Mesendoderm (in vitro differentiated cells): Measurements from ENCODE around the gene MEF2A.

Experiments used
- DNase-seq: peaks from one replicate; pipeline ENCODE4 v3.0.0; 2013
- H2AK5ac ChIP-seq: 2 replicates; pipeline ENCODE4 v1.6.1; 2013; ENCODE audit warnings: low read length, inconsistent platforms
- H2BK120ac ChIP-seq: 2 replicates; pipeline ENCODE4 v1.6.1; 2013; ENCODE audit warnings: low read depth, mild to moderate bottlenecking, low read length, moderate library complexity, mixed read lengths
- H2BK15ac ChIP-seq: replicated peaks from 2 replicates; pipeline ENCODE4 v1.6.1; 2013; ENCODE audit warnings: low read depth, mild to moderate bottlenecking, moderate library complexity
- H2BK5ac ChIP-seq: 2 replicates; pipeline ENCODE4 v1.6.1; 2013; ENCODE audit warnings: low read length, inconsistent platforms
- H3K18ac ChIP-seq: 2 replicates; pipeline ENCODE4 v1.6.1; 2013; ENCODE audit warnings: mild to moderate bottlenecking, low read length, mixed read lengths
- H3K23ac ChIP-seq: one replicate; pipeline ENCODE4 v1.6.1; 2013; ENCODE audit warnings: low read length
- H3K27ac ChIP-seq: 2 replicates; pipeline ENCODE4 v1.5.1; 2013; ENCODE audit warnings: low read depth, mild to moderate bottlenecking, inconsistent platforms, low read length, moderate library complexity
- H3K27me3 ChIP-seq: 2 replicates; pipeline ENCODE4 v1.6.1; 2013; ENCODE audit warnings: low read length, control low read depth, mild to moderate bottlenecking, inconsistent platforms; ENCODE audit not compliant: insufficient read depth, poor library complexity
- H3K36me3 ChIP-seq: 2 replicates; pipeline ENCODE4 v1.6.1; 2013; ENCODE audit warnings: low read length, inconsistent platforms; ENCODE audit not compliant: control insufficient read depth, insufficient read depth
- H3K4ac ChIP-seq: one replicate; pipeline ENCODE4 v1.6.1; 2013; ENCODE audit warnings: low read depth, mild to moderate bottlenecking, low read length, moderate library complexity
- H3K4me1 ChIP-seq: 2 replicates; pipeline ENCODE4 v1.6.1; 2013; ENCODE audit warnings: low read depth, low read length, inconsistent platforms; ENCODE audit not compliant: control insufficient read depth
- H3K4me2 ChIP-seq: 2 replicates; pipeline ENCODE4 v1.6.1; 2013; ENCODE audit warnings: low read length
- H3K4me3 ChIP-seq: 2 replicates; pipeline ENCODE4 v1.5.1; 2013; ENCODE audit warnings: mild to moderate bottlenecking, low read length
- H3K56ac ChIP-seq: one replicate; pipeline ENCODE4 v1.6.1; 2013; ENCODE audit warnings: low read length
- H3K79me1 ChIP-seq: 2 replicates; pipeline ENCODE4 v1.6.1; 2013; ENCODE audit warnings: low read length, inconsistent platforms
- H3K79me2 ChIP-seq: 2 replicates; pipeline ENCODE4 v1.6.1; 2013; ENCODE audit warnings: mild to moderate bottlenecking, low read length; ENCODE audit not compliant: control insufficient read depth, insufficient read depth
- H3K9ac ChIP-seq: 2 replicates; pipeline ENCODE4 v1.6.1; 2013; ENCODE audit warnings: low read length, inconsistent platforms
- H4K5ac ChIP-seq: one replicate; pipeline ENCODE4 v1.6.1; 2013; ENCODE audit warnings: low read length
- H4K8ac ChIP-seq: one replicate; pipeline ENCODE4 v1.6.1; 2013; ENCODE audit warnings: low read depth, mild to moderate bottlenecking, control low read depth, low read length, moderate library complexity
- WGBS: extraction: QIAGEN DNeasy Blood & Tissue Kit; methylation state at CpG from one replicate; pipeline ENCODE4 v1.1.7; 2013; ENCODE audit warnings: low lambda C conversion rate, missing lambda C conversion rate; ENCODE audit not compliant: insufficient coverage; ENCODE audit errors: extremely low coverage; 5-methylcytosine and 5-hydroxymethylcytosine counted together

The MEF2A gene

DNA sequence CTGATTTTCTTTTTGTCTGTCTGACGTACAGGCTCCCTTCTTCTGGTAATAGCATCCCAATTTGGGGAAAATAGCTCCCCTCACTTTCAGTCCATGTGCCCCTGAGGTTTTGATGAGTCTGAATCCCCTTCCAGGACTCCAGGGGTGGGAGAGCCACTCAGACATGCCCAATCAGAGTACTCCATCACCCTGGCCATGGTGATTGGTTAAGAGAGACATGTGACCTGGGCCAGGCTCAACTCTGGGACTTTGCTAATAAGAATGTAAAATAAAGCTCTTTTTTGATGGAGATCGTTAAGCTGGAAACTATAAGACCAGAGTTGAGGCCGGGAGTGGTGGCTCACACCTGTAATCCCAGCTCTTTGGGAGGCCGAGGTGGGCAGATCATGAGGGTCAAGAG, 9.2 kb upstream of the MEF2A start:
- H3K36me3 ChIP-seq: no peaks in the 10 kb centered on the region
- H3K4me2 ChIP-seq: no peak overlapping the region
- H3K79me1 ChIP-seq: no peaks in the 10 kb centered on the region
- no peak overlapping the region for H4K5ac ChIP-seq
- WGBS: no CpG with 5 or more reads among the region's 4 CpGs
- no peak overlapping the region for H2BK5ac ChIP-seq
- DNase-seq: no peak
- H2AK5ac ChIP-seq: no peak overlapping the region
- H3K18ac ChIP-seq: no peak overlapping the region
- H3K79me2 ChIP-seq: no peaks in the 10 kb centered on the region
- no peak overlapping the region for H3K9ac ChIP-seq
- H2BK15ac ChIP-seq: no peak overlapping the region
- no peaks in the 10 kb centered on the region for H3K4me1 ChIP-seq
- no peak overlapping the region for H3K56ac ChIP-seq
- H3K23ac ChIP-seq: no peak overlapping the region
- no peak overlapping the region for H3K4me3 ChIP-seq
- no peak overlapping the region for H3K27ac ChIP-seq
- no peaks in the 10 kb centered on the region for H3K27me3 ChIP-seq
- no peak overlapping the region for H2BK120ac ChIP-seq
- H4K8ac ChIP-seq: no peak overlapping the region
- no peak overlapping the region for H3K4ac ChIP-seq

- Histone ChIP-seq H4K8ac (no peak overlapping the region), H2AK5ac (no peak overlapping the region), H2BK5ac (no peak overlapping the region), H3K4ac (no peak overlapping the region), H2BK120ac (no peak overlapping the region), H3K36me3 (no peaks in the 10 kb centered on the region), H3K23ac (no peak overlapping the region), H3K56ac (no peak overlapping the region), H3K79me1 (no peaks in the 10 kb centered on the region), H3K4me3 (no peak overlapping the region), H3K27ac (no peak overlapping the region), H4K5ac (no peak overlapping the region), H3K18ac (no peak overlapping the region), H3K4me1 (no peaks in the 10 kb centered on the region), H3K27me3 (no peaks in the 10 kb centered on the region), H3K4me2 (no peak overlapping the region), H3K79me2 (no peaks in the 10 kb centered on the region), H2BK15ac (no peak overlapping the region), H3K9ac (no peak overlapping the region)
- DNase-seq: no peak
- WGBS: no CpG with 5 or more reads among the region's 3 CpGs
These were observed 7.7 kb upstream of the MEF2A start for GRCh38 chr15:99558084-99558483.

- H3K27me3 ChIP-seq: no peaks in the 10 kb centered on the region
- H3K4me3 ChIP-seq: no peak overlapping the region
- H2BK5ac ChIP-seq: no peak overlapping the region
- DNase-seq: no peak
- no peaks in the 10 kb centered on the region for H3K79me1 ChIP-seq
- H3K36me3 ChIP-seq: no peaks in the 10 kb centered on the region
- no CpG with 5 or more reads among the region's 3 CpGs for WGBS
- no peak overlapping the region for H3K4ac ChIP-seq
- H3K4me2 ChIP-seq: no peak overlapping the region
- no peak overlapping the region for H3K18ac ChIP-seq
- H4K8ac ChIP-seq: no peak overlapping the region
- no peak overlapping the region for H4K5ac ChIP-seq
- H2BK15ac ChIP-seq: no peak overlapping the region
- H2AK5ac ChIP-seq: no peak overlapping the region
- H3K4me1 ChIP-seq: no peaks in the 10 kb centered on the region
- H3K23ac ChIP-seq: no peak overlapping the region
- H2BK120ac ChIP-seq: no peak overlapping the region
- no peak overlapping the region for H3K56ac ChIP-seq
- no peak overlapping the region for H3K9ac ChIP-seq
- no peak overlapping the region for H3K27ac ChIP-seq
- H3K79me2 ChIP-seq: no peaks in the 10 kb centered on the region
These were observed 7.2 kb upstream of the MEF2A start for GRCh38 chr15:99558571-99558970.

DNA sequence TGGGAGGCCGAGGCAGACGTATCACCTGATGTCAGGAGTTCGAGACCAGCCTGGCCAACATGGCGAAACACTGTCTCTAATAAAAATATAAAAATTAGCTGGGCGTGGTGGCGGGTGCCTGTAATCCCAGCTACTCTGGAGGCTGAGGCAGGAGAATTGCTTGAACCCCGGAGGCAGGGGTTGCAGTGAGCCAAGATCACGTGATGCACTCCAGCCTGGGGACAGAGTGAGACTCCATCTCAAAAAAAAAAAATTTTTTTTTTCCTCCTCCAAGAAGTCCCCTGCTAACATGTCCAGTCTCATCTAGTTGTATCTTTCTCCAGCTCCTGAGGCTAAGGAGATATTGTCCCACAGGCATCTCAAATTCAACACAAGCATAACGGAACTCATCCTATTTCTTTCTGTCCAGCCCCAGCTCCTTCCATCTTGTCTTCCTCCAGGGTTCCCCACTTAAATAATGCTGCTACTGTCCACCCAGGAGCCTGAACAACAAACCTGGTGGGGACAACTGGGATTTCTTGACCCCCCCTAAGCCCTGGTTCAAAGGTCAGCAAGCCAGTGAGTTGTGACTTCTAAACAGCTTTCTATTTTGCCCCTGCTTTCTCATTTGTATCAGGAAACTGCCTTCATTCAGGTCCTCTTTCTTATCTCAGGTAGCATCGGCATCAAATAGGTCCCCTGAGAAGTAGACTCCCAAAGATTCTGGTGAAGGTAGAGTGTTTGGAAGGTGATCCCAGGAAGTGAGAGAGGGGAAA, 4.1 kb upstream of the MEF2A start:
- Histone ChIP-seq H4K8ac (no peak overlapping the region), H2AK5ac (no peak overlapping the region), H3K56ac (no peak overlapping the region), H3K4me3 (no peak overlapping the region), H3K23ac (no peak overlapping the region), H3K79me2 (peaks cover 3% of the 10 kb centered on the region), H3K79me1 (peaks cover 2% of the 10 kb centered on the region), H2BK15ac (no peak overlapping the region), H2BK5ac (no peak overlapping the region), H3K4me2 (no peak overlapping the region), H3K4ac (no peak overlapping the region), H3K27me3 (no peaks in the 10 kb centered on the region), H3K36me3 (no peaks in the 10 kb centered on the region), H4K5ac (no peak overlapping the region), H3K18ac (no peak overlapping the region), H3K27ac (no peak overlapping the region), H2BK120ac (no peak overlapping the region), H3K9ac (no peak overlapping the region), H3K4me1 (no peaks in the 10 kb centered on the region)
- WGBS: no CpG with 5 or more reads among the region's 10 CpGs
- no peak for DNase-seq

GRCh38 chr15:99562238-99562637, 3.5 kb upstream of the MEF2A start:
- Histone ChIP-seq H4K5ac (no peak overlapping the region), H2AK5ac (no peak overlapping the region), H3K79me2 (peaks cover 6% of the 10 kb centered on the region), H3K4me2 (no peak overlapping the region), H3K4me3 (no peak overlapping the region), H2BK5ac (no peak overlapping the region), H2BK15ac (no peak overlapping the region), H3K18ac (no peak overlapping the region), H3K23ac (no peak overlapping the region), H3K36me3 (no peaks in the 10 kb centered on the region), H3K4me1 (no peaks in the 10 kb centered on the region), H3K56ac (no peak overlapping the region), H3K27ac (no peak overlapping the region), H3K79me1 (peaks cover 4% of the 10 kb centered on the region), H4K8ac (no peak overlapping the region), H2BK120ac (no peak overlapping the region), H3K27me3 (no peaks in the 10 kb centered on the region), H3K4ac (no peak overlapping the region), H3K9ac (no peak overlapping the region)
- WGBS: no CpG with 5 or more reads among the region's 2 CpGs
- DNase-seq: peak; percentile 34
